Peyer's patch (tissue), 4 donors: ENCODE data around the gene DLGAP5.
A peak's percentile ranks its signal among the peaks of the same experiment; 100 is the strongest.

Source experiments
- POLR2A ChIP-seq, 2 donors: fragments of 450-650 bp; IDR thresholded peaks; one replicate each; pipeline ENCODE4 v1.5.1; 2017; ENCODE audit warnings: antibody characterized with exemption in 2 of 2, mild to moderate bottlenecking in 2 of 2, moderate library complexity in 2 of 2
- TF ChIP-seq, protein P1 (sequence below), 6 experiments: fragments of 450-650 bp in 4 of 6; fragments of 200-600 bp in 2 of 6; sonication (generic) in 1 of 6; IDR thresholded peaks; one replicate each; pipeline ENCODE4 v1.5.1; 2017 to 2019; ENCODE audit warnings: antibody characterized with exemption in 6 of 6, mild to moderate bottlenecking in 3 of 6, moderate library complexity in 1 of 6

- TF ChIP-seq, protein P1, sequence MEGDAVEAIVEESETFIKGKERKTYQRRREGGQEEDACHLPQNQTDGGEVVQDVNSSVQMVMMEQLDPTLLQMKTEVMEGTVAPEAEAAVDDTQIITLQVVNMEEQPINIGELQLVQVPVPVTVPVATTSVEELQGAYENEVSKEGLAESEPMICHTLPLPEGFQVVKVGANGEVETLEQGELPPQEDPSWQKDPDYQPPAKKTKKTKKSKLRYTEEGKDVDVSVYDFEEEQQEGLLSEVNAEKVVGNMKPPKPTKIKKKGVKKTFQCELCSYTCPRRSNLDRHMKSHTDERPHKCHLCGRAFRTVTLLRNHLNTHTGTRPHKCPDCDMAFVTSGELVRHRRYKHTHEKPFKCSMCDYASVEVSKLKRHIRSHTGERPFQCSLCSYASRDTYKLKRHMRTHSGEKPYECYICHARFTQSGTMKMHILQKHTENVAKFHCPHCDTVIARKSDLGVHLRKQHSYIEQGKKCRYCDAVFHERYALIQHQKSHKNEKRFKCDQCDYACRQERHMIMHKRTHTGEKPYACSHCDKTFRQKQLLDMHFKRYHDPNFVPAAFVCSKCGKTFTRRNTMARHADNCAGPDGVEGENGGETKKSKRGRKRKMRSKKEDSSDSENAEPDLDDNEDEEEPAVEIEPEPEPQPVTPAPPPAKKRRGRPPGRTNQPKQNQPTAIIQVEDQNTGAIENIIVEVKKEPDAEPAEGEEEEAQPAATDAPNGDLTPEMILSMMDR (IDR thresholded peaks at IDR 0.05): peak in 1 of 6 experiments; percentile 13
- TF ChIP-seq POLR2A (IDR thresholded peaks at IDR 0.05): no peak
These were observed 80.2 kb downstream of the DLGAP5 start for GRCh38 chr14:55111122-55111708.
